Parathyroid adenoma (tissue), 2 donors: ENCODE measurements around the gene FGFR2.

ENCODE experiments used
- H2AFZ ChIP-seq: fragments of 300-600 bp; sonication (generic); one replicate; pipeline ENCODE4 v1.7.0; 2017; ENCODE audit warnings: antibody characterized with exemption, mild to moderate bottlenecking
- H3K27ac ChIP-seq: fragments of 300-600 bp; sonication (generic); one replicate; pipeline ENCODE4 v1.7.0; 2017
- H3K27me3 ChIP-seq: fragments of 300-600 bp; sonication (generic); one replicate; pipeline ENCODE4 v1.7.0; 2017; ENCODE audit warnings: low read length; ENCODE audit not compliant: control insufficient read depth, insufficient read depth
- H3K36me3 ChIP-seq: fragments of 300-600 bp; sonication (generic); one replicate; pipeline ENCODE4 v1.7.0; 2017; ENCODE audit warnings: low read length; ENCODE audit not compliant: control insufficient read depth, insufficient read depth
- H3K4me1 ChIP-seq: fragments of 300-600 bp; sonication (generic); one replicate; pipeline ENCODE4 v1.7.0; 2017; ENCODE audit warnings: control low read depth
- H3K4me2 ChIP-seq: fragments of 300-600 bp; sonication (generic); one replicate; pipeline ENCODE4 v1.7.0; 2017; ENCODE audit warnings: low read length
- H3K4me3 ChIP-seq: fragments of 300-600 bp; sonication (generic); one replicate; pipeline ENCODE4 v1.7.0; 2017; ENCODE audit warnings: low read depth, low read length
- H3K79me2 ChIP-seq: fragments of 300-600 bp; sonication (generic); one replicate; pipeline ENCODE4 v1.7.0; 2017; ENCODE audit warnings: control low read depth
- H3K9ac ChIP-seq: fragments of 300-600 bp; sonication (generic); one replicate; pipeline ENCODE4 v1.7.0; 2017; ENCODE audit warnings: mild to moderate bottlenecking
- H3K9me3 ChIP-seq: fragments of 300-600 bp; sonication (generic); one replicate; pipeline ENCODE4 v1.7.0; 2017; ENCODE audit warnings: low read length; ENCODE audit not compliant: control insufficient read depth
- CTCF ChIP-seq: fragments of 300-600 bp; sonication (generic); IDR thresholded peaks from one replicate; pipeline ENCODE4 v1.7.0; 2017; ENCODE audit warnings: antibody characterized with exemption, mild to moderate bottlenecking
- donor health status: primary hyperparathyroidism.

The FGFR2 gene

GRCh38 chr10:121461307-121461706 lies 136.9 kb downstream of the FGFR2 start:
- Histone ChIP-seq H3K79me2 (no peaks in the 10 kb centered on the region), H3K9me3 (no peaks in the 10 kb centered on the region), H3K4me2 (no peak overlapping the region), H3K27me3 (no peaks in the 10 kb centered on the region), H3K4me1 (no peaks in the 10 kb centered on the region), H3K36me3 (no peaks in the 10 kb centered on the region), H3K9ac (no peak overlapping the region), H2AFZ (no peak overlapping the region), H3K27ac (no peak overlapping the region), H3K4me3 (no peak overlapping the region)
- no peak for TF ChIP-seq CTCF

GRCh38 chr10:121460733-121461132 lies 137.5 kb downstream of the FGFR2 start:
- Histone ChIP-seq H3K27ac (no peak overlapping the region), H3K9me3 (no peaks in the 10 kb centered on the region), H3K4me2 (no peak overlapping the region), H3K27me3 (no peaks in the 10 kb centered on the region), H3K9ac (no peak overlapping the region), H3K4me3 (no peak overlapping the region), H3K4me1 (no peaks in the 10 kb centered on the region), H2AFZ (no peak overlapping the region), H3K36me3 (no peaks in the 10 kb centered on the region), H3K79me2 (no peaks in the 10 kb centered on the region)
- no peak for TF ChIP-seq CTCF

- Histone ChIP-seq H3K27me3 (no peaks in the 10 kb centered on the region), H3K79me2 (no peaks in the 10 kb centered on the region), H2AFZ (no peak overlapping the region), H3K4me2 (no peak overlapping the region), H3K36me3 (no peaks in the 10 kb centered on the region), H3K9ac (no peak overlapping the region), H3K9me3 (no peaks in the 10 kb centered on the region), H3K27ac (no peak overlapping the region), H3K4me1 (no peaks in the 10 kb centered on the region), H3K4me3 (no peak overlapping the region)
- TF ChIP-seq CTCF, result no peak
Measured at GRCh38 chr10:121459622-121460453, 138.4 kb downstream of the FGFR2 start.

GRCh38 chr10:121459279-121459621 lies 139.0 kb downstream of the FGFR2 start:
- Histone ChIP-seq H3K27me3 (no peaks in the 10 kb centered on the region), H3K4me3 (no peak overlapping the region), H3K9ac (no peak overlapping the region), H3K79me2 (no peaks in the 10 kb centered on the region), H3K4me2 (no peak overlapping the region), H3K9me3 (no peaks in the 10 kb centered on the region), H2AFZ (no peak overlapping the region), H3K27ac (no peak overlapping the region), H3K36me3 (no peaks in the 10 kb centered on the region), H3K4me1 (no peaks in the 10 kb centered on the region)
- no peak for TF ChIP-seq CTCF

GRCh38 chr10:121457729-121458128 lies 140.5 kb downstream of the FGFR2 start:
- H3K4me2 ChIP-seq, result no peak overlapping the region
- H3K4me1 ChIP-seq, result no peaks in the 10 kb centered on the region
- H3K79me2 ChIP-seq, result no peaks in the 10 kb centered on the region
- no peak overlapping the region for H3K9ac ChIP-seq
- H3K4me3 ChIP-seq, result no peak overlapping the region
- H3K9me3 ChIP-seq, result no peaks in the 10 kb centered on the region
- no peak overlapping the region for H3K27ac ChIP-seq
- H3K36me3 ChIP-seq, result no peaks in the 10 kb centered on the region
- TF ChIP-seq CTCF, result no peak
- H3K27me3 ChIP-seq, result no peaks in the 10 kb centered on the region
- H2AFZ ChIP-seq, result no peak overlapping the region
